HG03064 (cell line): Measurements from ENCODE around the gene SERPINH1.

Experiments
- ATAC-seq: cut with Tn5 transposase; IDR thresholded peaks from one replicate; pipeline ENCODE4 v1.9.1; 2021; ENCODE audit warnings: low read depth; ENCODE audit not compliant: unreplicated experiment

SERPINH1 gene

DNA sequence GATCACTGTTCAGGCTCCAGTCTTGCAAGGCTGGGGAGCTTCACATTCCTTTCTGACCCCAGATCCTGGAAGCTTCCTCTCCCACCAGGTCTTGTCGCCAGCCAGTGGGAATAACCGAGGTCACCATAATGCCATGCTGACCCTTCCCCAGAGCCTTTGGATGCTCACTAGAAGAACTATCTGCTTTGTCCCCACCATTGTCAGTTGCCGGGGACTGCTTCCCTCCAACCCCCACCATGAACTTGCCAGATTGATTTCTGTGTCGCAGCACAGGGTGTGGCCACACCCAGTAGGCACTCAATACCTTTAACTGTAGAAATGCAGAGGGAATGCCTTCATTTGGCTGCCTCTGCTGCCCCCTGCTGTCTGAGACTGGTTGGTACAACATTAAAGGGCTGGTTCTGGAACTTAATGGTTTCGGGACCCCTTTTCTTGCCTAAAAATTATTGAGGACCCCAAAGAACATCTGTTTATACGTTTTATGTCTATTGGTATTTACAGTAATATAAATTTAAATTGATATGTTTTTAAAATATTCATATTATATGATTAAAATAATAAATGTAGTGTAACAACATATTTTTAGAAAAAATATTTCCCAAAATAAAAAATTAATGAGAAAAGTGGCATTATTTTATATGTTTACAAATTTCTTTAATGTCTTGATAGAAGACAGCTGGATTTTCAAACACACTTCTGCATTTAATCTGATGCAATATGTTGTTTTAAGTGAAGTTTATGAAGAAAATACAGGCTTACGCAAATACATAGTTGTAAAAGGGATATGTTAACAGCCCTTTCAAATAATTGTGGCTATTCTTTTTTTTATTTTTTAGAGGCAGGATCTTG is 29.6 kb upstream of the SERPINH1 start:
- ATAC-seq: no peak

DNA sequence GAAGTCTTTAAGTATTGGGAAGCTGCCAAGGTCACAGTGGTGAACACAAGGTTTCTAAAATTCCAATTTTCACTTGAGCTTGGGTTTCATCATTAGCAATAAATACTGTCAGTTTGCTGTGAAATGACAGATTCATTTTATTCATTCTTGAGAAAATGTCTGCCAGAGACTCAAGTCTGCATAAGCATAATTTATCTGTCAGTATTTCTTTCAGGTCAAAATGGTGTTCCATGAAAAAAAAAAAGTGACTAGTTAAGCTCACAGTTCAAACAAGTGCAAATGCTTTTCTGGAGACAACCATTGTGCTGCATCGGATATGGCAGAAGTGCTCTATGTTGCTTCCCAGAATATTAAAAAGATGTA is 28.2 kb upstream of the SERPINH1 start:
- no peak for ATAC-seq

DNA sequence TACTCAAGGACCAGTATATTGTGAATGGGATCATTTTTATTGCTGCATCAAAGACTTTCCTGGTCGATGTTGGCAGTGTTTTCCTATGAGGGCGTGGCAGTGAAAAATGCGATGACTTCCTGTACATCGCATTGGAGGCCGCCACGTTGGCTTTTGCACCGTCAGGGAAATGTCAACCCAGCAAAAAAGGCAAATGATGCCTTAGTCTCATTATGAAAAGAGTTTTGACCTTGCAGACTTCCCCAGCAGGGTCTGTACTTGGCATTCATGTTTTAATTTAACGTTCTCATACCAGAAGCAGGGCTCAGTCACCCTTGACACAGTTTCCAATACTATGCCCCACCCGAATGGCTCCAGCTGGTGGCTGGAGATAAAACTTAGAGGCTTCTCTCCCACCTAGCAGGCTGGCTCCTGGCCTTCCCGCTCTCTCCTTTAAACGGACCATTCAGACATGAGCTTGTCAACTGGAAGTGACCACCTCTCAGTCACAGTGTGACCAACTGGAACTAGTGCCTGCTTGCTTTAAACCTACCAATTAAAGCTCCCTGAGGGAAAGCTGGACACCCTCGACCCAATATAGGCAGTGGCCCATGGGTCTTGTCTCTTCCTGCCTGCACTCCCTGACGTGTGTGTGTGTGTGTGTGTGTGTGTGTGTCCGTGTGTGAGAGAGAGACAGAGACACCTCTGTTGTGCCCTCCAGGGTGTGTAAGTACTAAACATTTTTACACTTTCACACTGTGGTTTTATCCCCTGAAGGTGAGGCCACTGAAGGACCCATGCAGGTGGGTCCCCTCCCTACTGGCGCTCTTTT is 27.6 kb upstream of the SERPINH1 start:
- no peak for ATAC-seq

DNA sequence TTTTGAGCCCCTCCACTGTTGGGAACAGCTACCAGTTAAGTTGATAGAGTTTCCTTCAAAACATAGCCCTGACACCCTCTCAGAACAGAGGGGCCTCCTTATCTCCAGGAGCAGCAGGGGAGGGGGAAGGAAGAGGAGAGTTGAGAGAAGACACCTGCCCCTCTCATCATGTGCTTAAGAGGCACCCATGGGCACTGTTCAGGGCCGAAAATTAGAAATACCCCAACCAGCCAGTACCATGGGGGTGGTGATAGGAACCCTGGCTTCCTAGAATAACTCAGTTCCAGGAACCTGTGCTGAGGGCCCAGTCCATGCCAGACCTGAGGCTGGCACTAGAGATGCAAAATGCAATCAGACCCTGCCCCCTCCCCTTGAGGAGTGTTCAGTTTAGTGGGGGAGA is 27.0 kb upstream of the SERPINH1 start:
- no peak for ATAC-seq

DNA sequence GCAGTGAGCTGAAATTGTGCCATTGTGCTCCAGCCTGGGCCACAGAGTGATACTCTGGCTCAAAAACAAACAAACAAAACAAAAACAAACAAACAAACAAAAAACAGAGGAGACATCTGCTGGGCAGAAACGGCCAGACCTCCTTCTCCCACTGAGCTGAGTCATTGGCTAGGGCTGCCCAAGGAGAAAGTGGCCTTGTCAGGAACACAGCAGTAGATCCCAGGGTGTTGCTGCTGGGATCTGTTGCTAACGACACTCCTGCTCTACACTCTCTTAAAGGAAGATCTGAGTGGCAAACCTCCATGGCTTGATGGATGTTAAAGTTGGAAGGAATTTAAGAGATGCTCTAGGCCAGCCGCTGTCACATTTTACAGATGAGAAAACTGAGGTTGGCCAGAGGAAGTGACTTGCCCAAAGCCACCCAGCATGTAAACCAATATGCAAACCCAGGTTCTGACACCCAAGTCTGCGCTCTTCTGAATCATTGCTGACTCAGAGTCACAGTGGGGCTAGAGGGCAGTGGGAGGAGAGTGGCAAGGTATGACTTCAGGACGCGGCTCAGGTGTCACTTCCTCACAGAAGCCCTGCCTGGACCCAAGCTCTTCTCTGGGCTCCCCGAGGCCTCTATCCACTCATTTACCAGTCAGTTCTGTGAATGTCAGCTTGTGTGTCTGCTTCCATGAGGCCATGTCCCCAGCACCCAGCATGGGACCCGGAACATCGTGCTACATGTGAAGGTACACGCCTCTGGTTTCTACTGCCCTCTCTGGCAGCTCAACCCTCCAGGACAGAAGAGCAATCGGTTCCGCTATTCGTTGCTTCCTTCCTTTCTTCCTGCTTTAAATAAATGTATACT is 25.0 kb upstream of the SERPINH1 start:
- peak; percentile 72 for ATAC-seq

DNA sequence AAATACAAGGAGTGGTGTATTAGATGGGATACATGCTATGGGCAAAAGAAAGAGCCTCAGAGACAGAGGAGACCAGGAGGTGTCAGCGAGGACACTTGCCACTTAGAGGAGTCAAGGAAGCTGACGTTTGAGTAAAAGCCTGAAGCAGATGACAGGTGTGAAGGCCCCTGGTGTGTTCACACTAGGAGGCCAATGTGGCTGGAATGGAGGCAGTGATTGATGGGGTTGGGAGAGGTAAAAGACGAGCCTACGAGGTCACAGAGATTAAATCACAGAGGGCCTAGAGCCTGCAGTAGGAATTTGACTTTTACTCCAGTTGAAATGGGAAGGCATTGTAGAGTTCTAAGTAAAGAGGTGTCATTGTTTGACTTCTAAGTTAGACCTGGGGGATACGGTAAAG is 24.3 kb upstream of the SERPINH1 start:
- ATAC-seq: no peak

DNA sequence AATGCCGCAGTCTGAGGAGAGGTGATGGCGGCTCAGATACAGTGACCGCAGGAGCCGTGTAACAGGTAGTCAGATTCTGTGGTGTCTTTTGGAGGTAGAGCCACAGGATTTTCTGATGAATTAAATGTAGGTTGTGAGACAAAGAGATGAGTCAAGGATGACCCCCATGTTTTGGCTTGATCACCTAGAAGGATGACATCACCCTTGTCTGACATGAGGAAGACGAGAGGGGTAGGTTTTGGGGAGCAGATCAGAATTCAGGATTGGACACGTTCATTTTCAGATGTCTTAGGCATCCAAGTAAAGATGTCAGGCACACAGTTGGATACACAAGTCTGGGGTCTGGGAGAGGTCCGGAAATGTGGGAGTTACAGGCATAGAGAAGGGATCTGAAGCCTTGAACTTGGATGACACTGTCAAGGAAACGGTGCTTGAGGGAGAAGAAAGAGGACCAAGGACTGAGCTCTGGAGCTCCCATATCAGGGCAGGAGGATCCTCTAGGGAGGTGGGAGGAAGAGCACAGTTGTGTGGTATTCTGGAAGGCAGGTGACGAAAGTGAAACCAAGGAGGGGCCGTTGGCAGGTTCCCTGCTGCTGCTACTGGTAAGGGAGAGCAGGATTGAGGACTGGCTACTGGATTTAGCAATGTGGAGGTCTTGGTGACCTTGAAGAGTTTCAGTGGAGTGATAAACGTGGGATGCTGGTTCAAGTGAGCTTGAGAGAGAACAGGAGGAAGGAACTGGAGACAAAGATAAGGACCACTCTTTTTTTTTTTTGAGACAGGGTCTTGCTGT is 23.7 kb upstream of the SERPINH1 start:
- ATAC-seq: no peak

DNA sequence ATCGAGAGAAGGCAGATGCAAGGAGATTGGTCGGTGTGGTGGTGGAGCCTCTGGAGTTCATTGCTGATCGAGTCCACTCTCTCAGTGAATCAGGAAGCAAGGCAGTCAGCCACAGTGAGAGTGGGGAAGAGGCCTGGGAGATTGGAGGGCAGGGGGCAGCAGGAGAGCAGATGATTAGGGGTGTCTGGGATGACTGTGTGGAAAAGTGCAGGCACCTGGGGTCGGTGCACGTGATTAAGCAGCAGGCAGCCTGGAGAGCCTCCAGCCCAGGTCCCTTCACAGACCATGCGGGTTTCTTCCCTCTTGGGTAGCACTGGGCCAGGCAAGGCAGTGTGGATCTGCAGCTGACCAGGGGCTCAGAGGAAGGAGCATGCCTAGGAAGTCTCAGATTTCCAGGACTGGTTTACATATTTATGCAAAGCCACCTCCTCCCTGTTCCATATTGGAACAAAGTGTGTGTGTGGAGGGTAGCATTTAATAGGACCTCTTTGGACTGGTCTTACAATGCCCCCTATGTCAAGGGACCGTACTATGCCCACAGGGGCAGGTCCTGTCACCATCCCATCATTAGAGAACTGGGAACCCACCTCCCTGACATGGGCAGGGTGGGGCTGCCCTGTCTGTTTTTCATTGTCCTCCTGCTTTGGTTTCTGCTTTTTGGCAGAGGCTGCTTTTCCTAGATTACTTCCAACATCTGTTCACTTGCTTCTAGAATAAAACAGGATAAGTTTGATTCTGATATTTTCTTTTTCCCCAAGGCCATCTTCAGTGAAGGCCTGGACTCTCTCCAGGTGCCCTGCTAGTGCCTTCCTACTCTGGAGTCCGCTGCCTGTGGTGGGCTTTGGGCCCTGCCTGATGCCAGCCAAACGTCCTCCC is 22.4 kb upstream of the SERPINH1 start:
- ATAC-seq: no peak

DNA sequence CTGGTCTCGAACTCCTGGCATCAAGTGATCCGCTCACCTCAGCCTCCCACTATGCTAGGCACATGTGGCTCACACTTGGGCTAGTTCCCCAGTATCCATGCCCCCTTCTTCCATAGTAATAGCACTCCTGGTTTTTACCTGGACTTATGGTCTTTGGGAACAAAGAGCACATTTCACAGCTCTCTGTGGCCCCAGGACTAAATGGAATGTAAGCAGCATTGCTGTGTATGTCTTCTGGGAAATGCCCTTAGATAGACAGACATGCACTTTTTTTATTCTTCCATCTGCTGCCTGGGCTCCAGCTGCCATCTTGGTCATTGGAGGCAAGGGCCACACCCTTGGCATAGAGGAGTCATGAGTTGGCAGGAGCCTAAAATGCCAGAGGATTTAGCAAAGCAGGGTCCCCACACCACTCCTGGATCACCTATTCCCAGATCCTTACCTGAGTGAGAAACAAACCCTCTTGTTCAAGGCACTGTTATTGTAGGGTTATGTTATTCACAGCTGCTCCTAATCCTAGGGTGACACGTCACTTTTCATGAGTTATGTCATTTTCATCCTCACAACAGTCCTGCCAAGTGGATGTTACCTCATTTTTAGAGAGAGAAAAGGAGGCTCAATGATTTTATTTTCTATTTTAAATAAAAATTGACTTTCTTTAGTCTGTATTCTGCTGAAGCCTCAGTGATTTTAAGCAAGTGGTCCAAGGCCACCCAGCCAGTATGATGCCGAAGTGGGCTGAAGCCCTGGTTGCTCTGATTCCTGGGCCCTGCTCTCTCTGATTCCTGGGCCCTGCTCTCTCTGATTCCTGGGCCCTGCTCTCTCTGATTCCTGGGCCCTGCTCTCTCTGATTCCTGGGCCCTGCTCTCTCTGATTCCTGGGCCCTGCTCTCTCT is 20.6 kb upstream of the SERPINH1 start:
- ATAC-seq: no peak

DNA sequence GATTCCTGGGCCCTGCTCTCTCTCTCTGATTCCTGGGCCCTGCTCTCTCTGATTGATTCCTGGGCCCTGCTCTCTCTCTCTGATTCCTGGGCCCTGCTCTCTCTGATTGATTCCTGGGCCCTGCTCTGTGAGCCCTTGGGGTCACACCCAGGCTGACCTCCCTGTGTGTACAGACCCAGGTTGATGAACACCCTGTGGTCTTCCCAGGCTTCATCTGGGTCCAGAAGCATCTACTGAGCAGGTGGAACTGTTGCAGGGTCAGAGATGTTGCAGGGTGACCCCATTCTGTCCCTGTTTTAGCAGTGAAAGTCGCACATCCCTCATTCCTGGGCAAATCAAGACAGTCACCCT is 20.0 kb upstream of the SERPINH1 start:
- ATAC-seq: no peak

DNA sequence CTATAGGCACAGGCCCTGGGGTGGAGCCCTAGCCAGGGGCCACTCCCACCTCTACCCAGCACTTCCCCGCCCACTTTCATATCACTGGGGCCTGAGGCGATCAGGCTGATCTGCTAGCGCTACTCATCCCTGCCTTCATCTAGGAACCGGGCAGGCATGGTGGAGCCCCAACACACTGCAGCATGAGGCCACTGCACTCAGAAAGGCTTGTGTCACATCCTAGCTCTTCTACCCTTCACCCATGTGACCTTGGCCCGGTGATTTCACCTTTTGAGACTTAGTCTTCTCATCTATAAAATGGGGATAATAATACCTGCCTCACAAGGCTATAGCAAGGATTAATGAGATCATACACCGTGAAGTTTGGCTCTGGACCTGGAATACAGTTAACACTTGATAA is 18.2 kb upstream of the SERPINH1 start:
- no peak for ATAC-seq

DNA sequence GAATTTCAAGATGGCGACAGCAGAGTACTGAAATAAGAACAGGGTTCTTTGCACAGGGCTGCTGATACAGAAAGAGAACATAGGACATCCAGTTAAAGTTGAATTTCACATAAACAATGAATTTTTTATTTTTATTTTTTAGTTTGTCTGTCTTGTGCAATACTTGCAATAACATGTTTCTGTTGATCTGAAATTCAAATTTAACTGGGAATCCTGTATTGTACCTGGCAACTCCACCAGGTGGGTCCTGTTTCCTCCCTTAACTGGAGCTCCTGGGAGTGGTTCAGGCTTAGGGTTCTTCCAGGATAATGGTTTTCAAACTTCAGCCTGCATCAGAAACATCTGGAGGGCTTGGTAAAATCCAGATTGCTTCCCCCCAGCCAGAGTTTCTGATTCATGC is 14.9 kb upstream of the SERPINH1 start:
- no peak for ATAC-seq

DNA sequence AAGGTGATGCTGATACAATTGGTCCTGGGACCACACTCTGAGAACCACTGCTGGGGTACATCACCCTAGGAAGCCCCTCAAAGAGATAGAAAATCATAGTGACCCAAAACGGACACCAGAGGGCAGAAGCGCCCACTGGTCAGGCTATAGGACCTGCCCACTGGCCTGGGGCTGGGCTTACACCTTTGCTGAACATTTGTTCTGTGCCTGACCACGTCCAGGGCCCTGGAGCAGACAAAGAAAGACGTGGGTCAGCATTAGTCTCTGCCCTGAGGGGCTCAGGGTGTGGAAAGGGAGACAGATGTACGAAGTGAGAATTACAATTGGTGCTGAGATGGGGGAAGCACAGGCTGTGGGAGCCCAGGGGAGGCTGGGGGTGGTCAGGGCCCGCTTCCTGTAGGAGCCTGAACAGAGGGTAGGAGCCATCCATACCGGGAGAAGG is 14.4 kb upstream of the SERPINH1 start:
- no peak for ATAC-seq

DNA sequence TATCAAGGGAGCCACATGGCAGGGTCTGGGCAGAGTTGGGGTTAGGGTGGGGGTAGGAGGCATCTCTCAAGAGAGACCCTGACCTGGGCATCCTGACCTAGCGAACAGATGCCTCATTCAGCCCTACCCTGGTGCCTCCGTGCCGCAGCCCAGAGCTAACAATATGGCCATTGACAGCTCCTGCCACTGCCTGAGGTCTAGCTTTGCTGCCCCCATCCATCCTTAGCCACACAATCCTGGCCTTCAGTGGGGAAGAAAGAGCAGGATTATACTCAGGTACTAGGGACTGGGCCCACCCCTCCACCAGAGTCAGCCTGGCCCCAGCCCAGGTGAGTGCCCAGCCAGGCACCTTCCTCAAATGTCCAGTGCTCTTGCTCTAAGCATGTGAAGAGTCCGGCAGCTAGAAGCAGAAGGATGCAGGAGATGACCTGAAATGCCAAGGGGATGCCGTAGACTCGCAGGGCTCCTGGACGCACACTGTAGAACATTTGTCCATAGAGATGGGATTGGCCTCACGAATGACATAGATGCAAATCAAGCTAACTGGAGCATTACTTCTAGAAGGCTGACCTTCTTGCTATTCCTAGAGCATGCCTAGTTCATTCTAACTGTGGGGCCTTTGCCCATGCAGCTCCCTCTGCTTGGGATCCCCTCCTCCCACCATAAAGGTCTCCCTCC is 13.3 kb upstream of the SERPINH1 start:
- no peak for ATAC-seq

DNA sequence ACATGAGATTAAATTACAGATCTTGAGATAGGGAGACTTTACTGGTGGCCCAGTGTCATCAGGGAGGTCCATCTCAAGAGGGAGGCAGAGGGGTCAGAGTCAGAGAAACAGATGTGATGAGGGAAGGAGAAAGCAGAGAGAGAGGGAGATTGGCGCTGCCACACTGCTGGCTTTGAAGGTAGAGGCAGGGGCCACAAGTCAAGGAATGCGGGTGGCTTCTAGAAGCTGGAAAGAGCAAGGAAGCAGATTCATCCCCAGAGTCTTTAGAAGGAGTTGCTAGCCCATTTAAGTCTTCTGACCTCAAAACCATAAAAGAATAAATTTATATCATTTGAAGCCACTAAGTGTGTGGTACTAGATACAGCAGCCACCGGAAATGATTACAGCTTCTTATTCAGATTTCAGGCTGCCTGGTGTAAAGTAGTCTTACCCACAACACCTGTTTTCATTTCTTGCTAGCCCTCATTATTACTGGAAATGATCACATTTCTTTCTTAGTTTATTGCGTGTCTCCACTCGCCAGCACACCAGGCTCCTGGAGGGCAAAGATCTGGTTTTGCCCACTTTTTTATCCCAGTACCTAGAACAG is 12.6 kb upstream of the SERPINH1 start:
- ATAC-seq: no peak

DNA sequence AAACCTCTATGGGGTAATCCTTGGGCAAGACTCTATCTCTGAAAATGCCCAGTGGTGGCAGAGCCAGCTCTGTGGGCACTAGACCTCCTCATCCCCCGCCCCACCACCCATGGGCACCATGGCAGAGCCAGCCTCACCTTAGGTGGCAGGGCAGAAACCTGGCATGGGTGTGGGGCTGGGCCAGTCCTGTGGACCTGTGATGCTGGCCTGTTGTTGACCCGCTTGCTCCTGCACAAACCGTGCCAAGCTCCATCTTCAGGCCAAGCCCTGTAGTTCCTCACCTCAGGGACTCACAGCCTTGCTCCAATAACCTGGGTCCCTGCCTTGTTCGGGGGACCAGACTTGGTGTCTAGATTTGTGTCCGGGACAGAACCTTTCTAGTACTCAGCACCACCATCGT is 8.9 kb upstream of the SERPINH1 start:
- no peak for ATAC-seq

DNA sequence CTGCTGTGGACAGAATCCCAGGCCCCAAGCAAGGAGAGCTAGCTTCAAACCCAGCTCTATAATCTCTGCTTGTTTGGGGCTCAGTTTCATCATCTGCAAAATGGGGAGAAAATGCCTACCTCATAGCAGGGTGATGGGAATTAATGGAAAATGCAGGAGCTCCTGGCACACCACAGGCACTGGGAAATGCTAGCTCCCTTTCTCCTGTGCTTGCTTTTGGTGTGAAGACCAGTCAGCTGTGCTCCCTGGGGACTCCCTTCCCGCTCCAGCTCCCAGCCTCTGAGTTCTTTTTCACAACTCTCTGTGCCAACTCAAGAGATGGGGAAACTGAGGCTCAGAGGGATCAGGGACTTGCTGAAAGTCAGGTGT is 8.2 kb upstream of the SERPINH1 start:
- no peak for ATAC-seq
